ENCODE measurements around the gene PRKAR2B. TPM values are rescaled to one million over a fixed set of nuclear protein-coding genes. Genes with fewer than 3 reads are reported as not detected.

Gene PRKAR2B
- total RNA-seq, 1 donor: 2.7 TPM

GRCh38 chr7:107025449-107026103 is 18.9 kb upstream of the PRKAR2B start:
- DNase-seq (ENCODE audit: low read depth): no peak
- TF ChIP-seq, protein P1, sequence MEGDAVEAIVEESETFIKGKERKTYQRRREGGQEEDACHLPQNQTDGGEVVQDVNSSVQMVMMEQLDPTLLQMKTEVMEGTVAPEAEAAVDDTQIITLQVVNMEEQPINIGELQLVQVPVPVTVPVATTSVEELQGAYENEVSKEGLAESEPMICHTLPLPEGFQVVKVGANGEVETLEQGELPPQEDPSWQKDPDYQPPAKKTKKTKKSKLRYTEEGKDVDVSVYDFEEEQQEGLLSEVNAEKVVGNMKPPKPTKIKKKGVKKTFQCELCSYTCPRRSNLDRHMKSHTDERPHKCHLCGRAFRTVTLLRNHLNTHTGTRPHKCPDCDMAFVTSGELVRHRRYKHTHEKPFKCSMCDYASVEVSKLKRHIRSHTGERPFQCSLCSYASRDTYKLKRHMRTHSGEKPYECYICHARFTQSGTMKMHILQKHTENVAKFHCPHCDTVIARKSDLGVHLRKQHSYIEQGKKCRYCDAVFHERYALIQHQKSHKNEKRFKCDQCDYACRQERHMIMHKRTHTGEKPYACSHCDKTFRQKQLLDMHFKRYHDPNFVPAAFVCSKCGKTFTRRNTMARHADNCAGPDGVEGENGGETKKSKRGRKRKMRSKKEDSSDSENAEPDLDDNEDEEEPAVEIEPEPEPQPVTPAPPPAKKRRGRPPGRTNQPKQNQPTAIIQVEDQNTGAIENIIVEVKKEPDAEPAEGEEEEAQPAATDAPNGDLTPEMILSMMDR (IDR thresholded peaks at IDR 0.05; ENCODE audit: insufficient read depth, low read length): no peak
- H3K4me3 ChIP-seq (ENCODE audit: low read depth, low read length): no peak overlapping the region

- no peak overlapping the region for H3K4me3 ChIP-seq (ENCODE audit: low read depth, low read length)
- DNase-seq (ENCODE audit: low read depth): no peak
- TF ChIP-seq, protein P1 (IDR thresholded peaks at IDR 0.05; ENCODE audit: insufficient read depth, low read length): no peak
Observed at GRCh38 chr7:107026166-107026565, 18.3 kb upstream of the PRKAR2B start.

DNA sequence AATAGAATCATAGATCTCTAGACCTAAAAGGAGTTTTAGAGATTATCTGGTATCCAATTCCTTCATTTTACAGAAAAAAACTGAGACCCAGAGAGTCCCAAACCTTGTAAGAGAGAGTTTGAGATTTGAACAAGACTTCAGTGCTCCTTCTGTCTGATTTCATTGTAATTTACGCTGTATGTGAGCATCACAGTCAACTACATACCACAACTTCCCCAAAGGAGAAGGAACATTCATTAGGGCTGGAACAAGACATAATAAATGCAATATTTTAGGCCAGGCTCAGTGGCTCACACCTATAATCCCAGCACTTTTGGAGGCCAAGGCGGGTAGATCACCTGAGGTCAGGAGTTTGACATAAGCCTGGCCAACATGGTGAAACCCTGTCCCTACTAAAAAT is 17.3 kb upstream of the PRKAR2B start:
- TF ChIP-seq, protein P1 (IDR thresholded peaks at IDR 0.05; ENCODE audit: insufficient read depth, low read length): no peak
- DNase-seq (ENCODE audit: low read depth): no peak

DNA sequence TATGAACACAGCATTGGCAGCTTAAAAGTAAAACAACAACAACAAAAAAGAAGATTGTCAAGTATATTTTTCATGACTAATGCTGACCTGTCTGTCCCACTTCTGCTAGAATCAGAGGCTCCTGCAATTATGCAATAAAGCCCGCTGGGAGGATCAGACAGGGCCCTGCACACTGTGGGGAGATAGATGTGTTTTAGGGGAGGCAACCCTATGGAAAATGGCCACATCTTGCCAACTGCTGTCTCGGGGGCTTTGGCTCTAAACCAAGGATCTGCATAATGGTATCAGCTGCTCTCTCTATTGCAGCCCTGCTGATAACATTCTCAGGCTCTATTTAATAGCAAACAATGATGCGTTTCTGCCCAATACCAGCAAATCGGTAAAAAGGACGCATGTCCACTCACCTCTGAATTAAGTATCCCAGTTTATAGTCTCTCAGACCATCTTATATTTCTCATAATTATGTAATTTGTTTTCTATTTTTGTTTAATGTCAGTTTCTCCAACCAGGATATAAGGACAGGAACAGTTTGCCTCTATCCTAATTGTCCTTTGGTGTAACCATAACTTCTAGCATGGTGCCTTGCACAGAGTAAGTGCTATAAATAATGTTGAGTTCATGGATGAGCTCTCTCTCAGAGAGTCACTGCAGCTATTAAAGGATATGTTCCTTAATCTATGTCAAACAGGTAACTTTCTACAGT is 15.3 kb upstream of the PRKAR2B start:
- DNase-seq (ENCODE audit: low read depth): no peak
- no peak overlapping the region for H3K4me3 ChIP-seq (ENCODE audit: low read depth, low read length)
- TF ChIP-seq, protein P1 (IDR thresholded peaks at IDR 0.05; ENCODE audit: insufficient read depth, low read length): no peak

More for the DNA sequence above, 17.3 kb upstream of the PRKAR2B start:
- no peak overlapping the region for H3K4me3 ChIP-seq (ENCODE audit: low read depth, low read length)

GRCh38 chr7:107029764-107030286 is 14.7 kb upstream of the PRKAR2B start:
- DNase-seq (ENCODE audit: low read depth): no peak
- TF ChIP-seq, protein P1 (IDR thresholded peaks at IDR 0.05; ENCODE audit: insufficient read depth, low read length): no peak
- no peak overlapping the region for H3K4me3 ChIP-seq (ENCODE audit: low read depth, low read length)

- no peak for DNase-seq (ENCODE audit: low read depth)
Observed at GRCh38 chr7:107032050-107032449, 12.5 kb upstream of the PRKAR2B start.

More at GRCh38 chr7:107032050-107032449, 12.5 kb upstream of the PRKAR2B start:
- TF ChIP-seq, protein P1 (IDR thresholded peaks at IDR 0.05; ENCODE audit: insufficient read depth, low read length): no peak
- H3K4me3 ChIP-seq (ENCODE audit: low read depth, low read length): no peak overlapping the region

All from fibroblast of the aortic adventitia (primary cell).